Measurements from ENCODE around the gene NCAPG2.

- TF ChIP-seq, protein P1, sequence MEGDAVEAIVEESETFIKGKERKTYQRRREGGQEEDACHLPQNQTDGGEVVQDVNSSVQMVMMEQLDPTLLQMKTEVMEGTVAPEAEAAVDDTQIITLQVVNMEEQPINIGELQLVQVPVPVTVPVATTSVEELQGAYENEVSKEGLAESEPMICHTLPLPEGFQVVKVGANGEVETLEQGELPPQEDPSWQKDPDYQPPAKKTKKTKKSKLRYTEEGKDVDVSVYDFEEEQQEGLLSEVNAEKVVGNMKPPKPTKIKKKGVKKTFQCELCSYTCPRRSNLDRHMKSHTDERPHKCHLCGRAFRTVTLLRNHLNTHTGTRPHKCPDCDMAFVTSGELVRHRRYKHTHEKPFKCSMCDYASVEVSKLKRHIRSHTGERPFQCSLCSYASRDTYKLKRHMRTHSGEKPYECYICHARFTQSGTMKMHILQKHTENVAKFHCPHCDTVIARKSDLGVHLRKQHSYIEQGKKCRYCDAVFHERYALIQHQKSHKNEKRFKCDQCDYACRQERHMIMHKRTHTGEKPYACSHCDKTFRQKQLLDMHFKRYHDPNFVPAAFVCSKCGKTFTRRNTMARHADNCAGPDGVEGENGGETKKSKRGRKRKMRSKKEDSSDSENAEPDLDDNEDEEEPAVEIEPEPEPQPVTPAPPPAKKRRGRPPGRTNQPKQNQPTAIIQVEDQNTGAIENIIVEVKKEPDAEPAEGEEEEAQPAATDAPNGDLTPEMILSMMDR (IDR thresholded peaks at IDR 0.05) = no peak
- TF ChIP-seq JAZF1 (CRISPR knock-in tag; IDR thresholded peaks at IDR 0.05) = no peak
- no peak for TF ChIP-seq FOXP1 (CRISPR knock-in tag; IDR thresholded peaks at IDR 0.05; ENCODE audit: borderline replicate concordance)
- no peak for TF ChIP-seq SP1 (CRISPR knock-in tag; conservative IDR thresholded peaks at IDR 0.05)
- TF ChIP-seq ZNF219 (CRISPR knock-in tag; IDR thresholded peaks at IDR 0.05; ENCODE audit: borderline replicate concordance) = no peak
- TF ChIP-seq, protein P2, sequence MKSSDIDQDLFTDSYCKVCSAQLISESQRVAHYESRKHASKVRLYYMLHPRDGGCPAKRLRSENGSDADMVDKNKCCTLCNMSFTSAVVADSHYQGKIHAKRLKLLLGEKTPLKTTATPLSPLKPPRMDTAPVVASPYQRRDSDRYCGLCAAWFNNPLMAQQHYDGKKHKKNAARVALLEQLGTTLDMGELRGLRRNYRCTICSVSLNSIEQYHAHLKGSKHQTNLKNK (CRISPR knock-in tag; IDR thresholded peaks at IDR 0.05) = no peak
- no peak for TF ChIP-seq GRHL2 (CRISPR knock-in tag; IDR thresholded peaks at IDR 0.05; ENCODE audit: insufficient replicate concordance, severe bottlenecking)
- TF ChIP-seq, protein P3, sequence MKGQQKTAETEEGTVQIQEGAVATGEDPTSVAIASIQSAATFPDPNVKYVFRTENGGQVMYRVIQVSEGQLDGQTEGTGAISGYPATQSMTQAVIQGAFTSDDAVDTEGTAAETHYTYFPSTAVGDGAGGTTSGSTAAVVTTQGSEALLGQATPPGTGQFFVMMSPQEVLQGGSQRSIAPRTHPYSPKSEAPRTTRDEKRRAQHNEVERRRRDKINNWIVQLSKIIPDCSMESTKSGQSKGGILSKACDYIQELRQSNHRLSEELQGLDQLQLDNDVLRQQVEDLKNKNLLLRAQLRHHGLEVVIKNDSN (CRISPR knock-in tag; IDR thresholded peaks at IDR 0.05) = no peak
Observed at GRCh38 chr7:158748335-158748734, 43.7 kb upstream of the NCAPG2 start.

Data from WTC11 (cell line).